NT2/D1 (cell line): ENCODE measurements around the gene ELOVL4.

ENCODE experiments used
- DNase-seq: peaks from one replicate; pipeline ENCODE4 v3.0.0-alpha.2; 2011; ENCODE audit warnings: low read depth, low spot score
- H3K27me3 ChIP-seq: 2 replicates; pipeline ENCODE4 v1.6.0; 2011; ENCODE audit warnings: mild to moderate bottlenecking; ENCODE audit not compliant: insufficient read length, insufficient read depth
- H3K36me3 ChIP-seq: 2 replicates; pipeline ENCODE4 v1.6.1; 2011; ENCODE audit warnings: mild to moderate bottlenecking, low read length, mixed read lengths; ENCODE audit not compliant: insufficient read depth, insufficient read length
- H3K4me1 ChIP-seq: 2 replicates; pipeline ENCODE4 v1.5.1; 2011; ENCODE audit not compliant: insufficient read depth, insufficient read length
- H3K4me3 ChIP-seq: 2 replicates; pipeline ENCODE4 v1.5.1; 2011; ENCODE audit warnings: low read depth; ENCODE audit not compliant: insufficient read length
- H3K9ac ChIP-seq: 2 replicates; pipeline ENCODE4 v1.6.0; 2011; ENCODE audit warnings: low read depth; ENCODE audit not compliant: insufficient read length
- H3K9me3 ChIP-seq: 2 replicates; pipeline ENCODE4 v1.5.1; 2011; ENCODE audit warnings: mild to moderate bottlenecking, low read length; ENCODE audit not compliant: insufficient read depth
- SUZ12 ChIP-seq: IDR thresholded peaks from 2 replicates; pipeline ENCODE4 v1.6.1; 2011; ENCODE audit not compliant: insufficient read length, insufficient read depth; ENCODE audit errors: extremely low read depth
- YY1 ChIP-seq: IDR thresholded peaks from 2 replicates; pipeline ENCODE4 v1.6.1; 2011; ENCODE audit not compliant: insufficient read length, insufficient read depth
- ZNF274 ChIP-seq: IDR thresholded peaks from 2 replicates; pipeline ENCODE4 v1.6.1; 2011; ENCODE audit warnings: mild to moderate bottlenecking, low read depth, low read length

Gene ELOVL4

GRCh38 chr6:79971193-79971592 lies 23.8 kb upstream of the ELOVL4 start:
- Histone ChIP-seq H3K9ac (no peak overlapping the region), H3K9me3 (peaks cover 4% of the 10 kb centered on the region; the same call in 1 of the 2 replicates), H3K4me3 (no peak overlapping the region), H3K27me3 (no peaks in the 10 kb centered on the region), H3K36me3 (no peaks in the 10 kb centered on the region), H3K4me1 (no peaks in the 10 kb centered on the region)
- no peak for DNase-seq
- TF ChIP-seq YY1 (no peak), SUZ12 (no peak), ZNF274 (no peak)

GRCh38 chr6:79969784-79970183 lies 22.4 kb upstream of the ELOVL4 start:
- TF ChIP-seq SUZ12 (no peak), ZNF274 (no peak), YY1 (no peak)
- no peaks in the 10 kb centered on the region for H3K36me3 ChIP-seq
- no peak overlapping the region for H3K9ac ChIP-seq
- DNase-seq, result no peak
- H3K4me1 ChIP-seq, result no peaks in the 10 kb centered on the region
- H3K4me3 ChIP-seq, result no peak overlapping the region
- no peaks in the 10 kb centered on the region for H3K27me3 ChIP-seq
- peaks cover 4% of the 10 kb centered on the region; the same call in 1 of the 2 replicates for H3K9me3 ChIP-seq

- TF ChIP-seq SUZ12, result no peak
- TF ChIP-seq ZNF274, result no peak
- Histone ChIP-seq H3K27me3 (no peaks in the 10 kb centered on the region), H3K4me1 (no peaks in the 10 kb centered on the region), H3K9ac (no peak overlapping the region), H3K9me3 (peaks cover 4% of the 10 kb centered on the region; the same call in 1 of the 2 replicates), H3K4me3 (no peak overlapping the region), H3K36me3 (no peaks in the 10 kb centered on the region)
- no peak for DNase-seq
Observed at GRCh38 chr6:79967178-79967577, 19.8 kb upstream of the ELOVL4 start.

- DNase-seq, result no peak
- Histone ChIP-seq H3K4me3 (no peak overlapping the region), H3K9ac (no peak overlapping the region), H3K36me3 (no peaks in the 10 kb centered on the region), H3K9me3 (peaks cover under 1% of the 10 kb centered on the region; the same call in 1 of the 2 replicates), H3K4me1 (no peaks in the 10 kb centered on the region), H3K27me3 (no peaks in the 10 kb centered on the region)
- TF ChIP-seq ZNF274 (no peak), SUZ12 (no peak), YY1 (no peak)
Observed at GRCh38 chr6:79964607-79965081, 17.3 kb upstream of the ELOVL4 start.

- DNase-seq, result no peak
- no peaks in the 10 kb centered on the region for H3K27me3 ChIP-seq
- H3K9me3 ChIP-seq, result no peaks in the 10 kb centered on the region
- H3K4me3 ChIP-seq, result no peak overlapping the region
- H3K4me1 ChIP-seq, result no peaks in the 10 kb centered on the region
- TF ChIP-seq ZNF274 (no peak), YY1 (no peak), SUZ12 (no peak)
- no peaks in the 10 kb centered on the region for H3K36me3 ChIP-seq
- H3K9ac ChIP-seq, result no peak overlapping the region
Observed at GRCh38 chr6:79954849-79955248, 7.5 kb upstream of the ELOVL4 start.

GRCh38 chr6:79949233-79949632 lies 1.9 kb upstream of the ELOVL4 start:
- peaks cover 13% of the 10 kb centered on the region for H3K27me3 ChIP-seq
- no peak for TF ChIP-seq YY1
- TF ChIP-seq SUZ12, result no peak
- TF ChIP-seq ZNF274, result no peak
- H3K9me3 ChIP-seq, result no peaks in the 10 kb centered on the region
- peak; percentile 71 for DNase-seq
- no peaks in the 10 kb centered on the region for H3K36me3 ChIP-seq
- H3K4me3 ChIP-seq, result no peak overlapping the region
- no peaks in the 10 kb centered on the region for H3K4me1 ChIP-seq
- no peak overlapping the region for H3K9ac ChIP-seq

- peak; percentile 22 for DNase-seq
Observed at GRCh38 chr6:79946272-79947190, 822 bp downstream of the ELOVL4 start.

More at GRCh38 chr6:79946272-79947190, 822 bp downstream of the ELOVL4 start:
- peak overlapping the region; percentile 81 for H3K9ac ChIP-seq
- no peaks in the 10 kb centered on the region for H3K9me3 ChIP-seq
- H3K4me3 ChIP-seq, result peak overlapping the region; percentile 77
- H3K4me1 ChIP-seq, result peaks cover 4% of the 10 kb centered on the region
- H3K27me3 ChIP-seq, result peaks cover 13% of the 10 kb centered on the region
- no peak for TF ChIP-seq YY1
- no peak for TF ChIP-seq SUZ12
- no peak for TF ChIP-seq ZNF274
- no peaks in the 10 kb centered on the region for H3K36me3 ChIP-seq
